HuH-7.5 (cell line): ENCODE results near the gene TMEM120B.

ENCODE experiments used
- DNase-seq: peaks from one replicate; pipeline ENCODE4 v3.0.0; 2011; ENCODE audit warnings: low spot score

TMEM120B gene

DNA sequence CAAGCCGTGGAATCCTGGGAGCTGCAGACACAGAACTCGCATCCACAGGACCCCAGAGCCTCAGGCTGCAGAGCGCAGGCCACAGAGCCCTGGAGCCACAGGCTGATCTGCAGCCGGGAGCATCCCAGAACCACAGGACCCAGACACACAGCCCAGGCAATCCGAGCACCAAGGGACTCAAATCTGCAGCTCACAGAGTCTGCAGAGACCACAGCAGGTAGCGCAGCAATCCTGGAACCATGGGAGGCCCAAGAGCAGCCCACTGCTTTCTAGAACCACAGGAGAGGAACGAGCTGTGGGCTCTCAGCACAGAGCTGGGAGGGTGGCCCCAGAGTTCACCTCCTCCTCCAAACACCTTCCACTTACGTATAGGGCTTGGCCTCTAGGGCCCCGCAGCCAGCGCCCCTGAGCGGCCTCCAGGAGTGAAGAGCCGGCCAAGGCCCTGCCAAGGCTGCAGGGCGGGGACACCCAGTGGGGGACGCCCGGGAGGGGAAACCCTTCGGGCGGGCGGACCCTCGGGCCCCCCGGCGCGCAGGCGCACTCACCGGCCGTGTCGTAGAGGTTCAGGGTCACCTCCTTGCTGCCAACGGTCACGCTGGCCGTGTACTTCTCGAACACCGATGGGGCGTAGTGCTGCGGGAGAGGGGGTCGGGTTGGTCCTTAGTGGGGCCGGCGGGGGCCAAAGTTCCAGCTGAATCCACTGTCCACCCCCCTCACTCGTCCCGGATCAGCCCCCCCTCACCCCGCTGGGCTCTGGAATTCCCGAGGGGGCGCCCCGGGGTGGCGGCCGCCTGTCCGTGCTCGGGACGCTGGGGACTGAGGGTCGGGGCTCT lies 80.3 kb downstream of the TMEM120B start:
- DNase-seq: no peak

DNA sequence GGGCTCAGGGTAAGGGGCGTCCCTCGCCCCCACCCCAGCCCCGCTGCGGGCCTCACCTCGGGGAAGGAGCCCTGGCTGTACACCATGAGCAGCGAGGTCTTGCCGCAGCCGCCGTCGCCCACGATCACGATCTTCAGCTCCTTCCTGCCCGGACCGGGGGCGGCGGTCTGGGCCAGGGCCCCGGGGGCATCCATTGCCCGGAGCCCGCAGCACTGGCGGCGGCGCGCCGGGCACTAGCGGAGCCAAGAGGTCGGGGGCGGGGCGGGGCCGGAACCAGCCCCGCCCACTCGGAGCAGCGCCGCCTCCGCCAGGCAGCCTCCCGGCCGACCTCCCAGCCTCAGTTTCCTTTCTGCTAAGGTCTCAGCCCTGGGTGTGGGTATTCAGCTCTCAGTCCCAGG lies 80.9 kb downstream of the TMEM120B start, which contains the start of gene RHOF:
Gene RHOF (minus strand): TSS at position 249 of the 398 bp plus-strand sequence. CDS start 55 bp downstream, at position 194.
- no peak for DNase-seq

DNA sequence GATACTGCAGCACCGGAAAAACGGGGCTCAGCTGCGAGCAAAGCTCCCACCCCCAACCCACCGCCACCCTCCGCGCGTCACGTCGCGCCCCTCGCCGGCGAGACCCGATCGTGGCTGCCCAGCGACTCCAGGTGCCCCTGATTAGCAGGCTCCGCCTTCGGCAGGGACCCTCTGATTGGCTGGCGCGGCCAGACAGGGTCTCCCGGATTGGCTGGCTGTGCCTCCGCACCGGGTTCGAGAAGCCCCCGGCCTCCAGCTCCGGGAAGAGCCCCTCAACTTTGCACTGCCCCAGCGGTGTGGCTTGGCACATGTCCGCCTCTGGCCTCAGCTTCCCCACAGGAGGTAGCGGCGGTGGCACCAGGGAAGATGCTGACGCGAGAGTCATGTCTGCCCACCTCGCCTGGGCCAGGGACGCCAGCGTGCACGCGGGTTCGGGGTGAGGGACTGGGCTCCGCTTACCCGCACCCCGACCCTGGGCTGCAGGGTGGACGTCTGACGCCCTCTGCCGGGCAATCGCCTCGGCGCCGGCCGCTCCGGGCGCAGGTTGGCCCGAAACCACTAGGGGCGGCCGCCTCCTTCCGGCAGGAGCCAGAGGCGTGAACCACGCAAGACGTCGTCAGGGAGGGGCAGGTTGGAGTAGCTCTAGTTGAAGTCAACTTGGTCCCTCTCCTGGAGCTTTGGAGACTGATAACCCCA lies 81.4 kb downstream of the TMEM120B start:
- peak; percentile 83 for DNase-seq

DNA sequence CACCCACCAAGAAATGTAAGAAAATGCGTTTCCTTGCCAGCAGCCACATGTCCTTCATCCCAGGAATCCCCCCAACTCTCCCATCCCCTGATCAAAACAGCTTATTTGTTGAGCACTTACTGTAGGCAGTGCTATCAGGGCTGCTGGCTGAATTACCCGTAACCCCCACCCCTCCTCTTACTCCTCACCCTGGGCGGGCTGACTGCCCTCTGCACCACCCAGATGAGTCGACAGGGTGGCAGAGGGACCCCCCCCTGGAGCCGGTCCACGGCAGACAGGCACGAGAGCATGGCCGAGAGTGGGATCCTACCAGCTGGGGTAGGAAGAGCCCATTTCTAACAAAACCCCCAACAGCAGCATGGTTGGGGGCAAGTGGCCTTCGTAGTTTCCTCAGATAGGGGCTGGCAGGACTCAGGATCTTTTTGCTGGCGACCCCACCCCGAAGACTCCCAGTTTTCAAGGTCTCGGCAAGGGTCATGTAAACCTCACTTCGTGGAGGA lies 82.0 kb downstream of the TMEM120B start:
- DNase-seq: no peak

DNA sequence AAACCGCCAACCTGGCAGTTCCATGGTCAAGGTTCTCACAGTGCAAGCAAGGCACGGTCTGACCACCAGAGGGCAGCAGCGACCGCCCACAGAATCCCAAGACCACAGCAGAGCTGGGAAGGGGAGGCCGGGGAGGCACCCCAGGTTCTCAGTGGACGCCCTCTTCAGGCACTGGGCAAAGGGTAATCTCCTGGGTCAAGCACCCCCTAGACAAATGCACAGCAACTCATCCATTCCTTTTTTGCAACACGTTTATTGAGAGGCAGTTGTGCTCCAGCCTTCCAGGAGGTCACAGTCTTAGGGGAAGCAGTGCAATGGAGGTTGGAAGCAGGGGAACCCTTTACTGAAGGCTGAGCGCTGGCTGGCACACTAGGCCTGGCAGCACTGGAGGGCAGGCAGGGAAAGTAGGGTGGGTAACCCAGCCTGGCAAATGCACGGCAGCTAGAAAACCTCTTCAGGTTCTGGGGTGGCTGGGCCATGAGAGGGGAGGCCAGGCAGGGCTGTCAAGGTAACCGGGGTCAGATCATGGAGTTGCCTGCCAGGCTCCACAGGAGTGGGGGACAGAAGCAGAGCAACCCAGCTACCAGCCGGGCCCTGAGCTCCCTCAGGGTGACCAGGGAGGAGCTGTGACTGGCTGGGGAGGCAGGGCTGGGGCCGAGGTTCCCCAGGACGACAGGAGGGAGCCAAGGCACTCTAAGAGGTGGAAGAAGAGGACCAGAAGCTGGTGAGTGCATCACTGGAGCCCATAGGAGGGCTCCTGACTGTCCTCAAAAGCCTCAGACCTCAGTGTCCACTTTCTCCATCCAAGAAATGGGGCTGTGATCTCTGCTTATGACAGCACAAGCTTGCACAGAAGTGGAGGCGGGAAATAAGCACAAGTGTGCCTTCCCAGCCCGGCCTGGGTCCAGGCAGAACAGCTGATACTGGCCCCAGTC lies 82.7 kb downstream of the TMEM120B start:
- DNase-seq: peak; percentile 78

DNA sequence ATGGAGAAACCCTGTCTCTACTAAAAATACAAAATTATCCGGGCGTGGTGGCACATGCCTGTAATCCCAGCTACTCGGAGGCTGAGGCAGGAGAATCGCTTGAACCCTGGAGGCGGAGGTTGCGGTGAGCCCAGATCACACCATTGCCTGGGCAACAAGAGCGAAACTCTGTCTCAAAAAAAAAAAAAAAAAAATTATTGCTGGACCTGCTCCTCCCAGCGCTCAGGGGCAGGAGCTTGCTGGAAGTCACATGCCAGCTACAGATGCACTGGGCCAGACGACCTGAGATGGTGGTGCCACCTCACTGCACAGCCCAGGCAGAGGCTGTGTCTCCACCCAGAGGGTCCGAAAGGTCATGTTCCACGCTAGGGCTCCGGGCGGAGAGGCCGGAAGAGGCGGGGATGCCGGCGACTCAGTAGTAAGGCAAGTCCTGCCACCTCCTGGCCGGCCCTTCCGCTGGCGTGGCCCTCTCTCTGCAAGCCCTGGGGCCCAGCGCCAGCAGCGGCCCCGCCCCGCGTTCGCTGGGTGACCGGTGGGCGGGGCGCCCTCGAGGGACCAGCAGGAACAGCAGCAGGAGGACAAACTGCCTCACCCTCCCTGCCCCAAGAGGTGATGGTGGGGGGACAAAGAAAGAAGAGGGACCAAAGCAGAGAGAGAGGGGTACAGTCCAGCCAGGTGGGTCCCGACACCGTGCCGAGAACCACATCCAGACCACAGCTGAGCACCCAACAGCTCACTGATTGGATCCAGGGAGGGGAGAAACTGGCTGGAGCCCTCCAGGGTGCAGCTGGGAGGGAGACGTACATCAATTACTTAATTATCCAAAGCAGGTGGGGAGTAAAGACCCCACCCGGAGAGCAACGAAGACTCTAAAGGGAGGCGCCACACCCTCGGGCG lies 84.6 kb downstream of the TMEM120B start:
- peak; percentile 97 for DNase-seq

DNA sequence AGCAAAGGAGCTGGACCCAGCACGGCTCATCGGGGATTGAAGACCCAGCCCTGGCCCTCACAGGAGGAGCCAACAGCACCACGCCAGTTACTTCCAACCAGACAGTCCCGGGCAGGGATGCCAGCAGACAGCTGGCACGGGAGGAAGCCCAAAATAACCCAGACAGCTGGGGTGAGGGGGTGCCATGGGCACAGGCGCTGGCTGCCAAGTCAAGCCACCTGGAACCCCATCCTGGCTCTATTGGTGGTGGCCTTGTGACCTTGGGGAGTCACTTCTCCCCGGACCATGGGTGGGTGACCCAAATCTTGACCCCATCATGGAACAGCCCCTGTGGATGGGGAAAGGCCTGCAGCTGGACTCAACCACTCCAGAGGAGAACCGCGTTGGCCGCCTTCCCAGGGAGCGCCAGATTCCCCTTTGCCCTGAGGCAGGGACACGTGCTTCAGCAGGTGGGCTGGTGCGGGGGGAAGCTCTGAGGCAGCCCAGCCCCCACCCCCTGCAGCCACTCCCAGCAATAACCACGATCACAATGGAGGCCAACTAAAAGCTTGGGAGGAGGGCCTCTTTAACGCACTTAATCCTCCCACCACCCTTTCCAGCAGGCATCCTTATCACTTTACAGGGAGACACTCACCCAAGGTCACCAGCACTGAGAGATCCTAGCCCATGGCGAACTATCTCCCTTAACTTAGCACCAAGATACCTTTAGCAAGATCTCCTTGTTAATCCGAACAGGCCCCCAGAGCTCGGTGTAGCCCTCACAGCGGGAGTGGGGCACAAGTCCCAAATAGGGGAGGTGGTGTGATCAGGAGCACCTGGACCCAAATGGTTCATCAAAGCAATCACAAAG lies 85.6 kb downstream of the TMEM120B start:
- no peak for DNase-seq

DNA sequence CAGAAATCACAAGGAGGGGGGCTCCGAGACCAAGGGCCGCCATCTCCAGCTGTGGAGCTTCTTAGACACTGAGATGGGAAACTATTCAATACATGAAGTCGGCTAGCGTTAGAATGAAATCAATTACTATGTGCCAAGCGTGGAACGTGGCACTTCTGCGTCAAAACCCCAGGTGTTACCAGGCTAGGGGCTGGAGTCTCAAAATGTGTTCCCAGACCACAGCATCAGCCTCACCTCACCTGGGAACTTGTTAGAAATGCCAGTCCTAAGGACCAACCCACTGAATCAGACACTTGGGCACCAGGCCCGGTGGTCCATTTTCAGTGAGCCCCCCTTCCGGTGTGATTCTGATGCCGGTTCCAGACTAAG lies 86.2 kb downstream of the TMEM120B start:
- no peak for DNase-seq

DNA sequence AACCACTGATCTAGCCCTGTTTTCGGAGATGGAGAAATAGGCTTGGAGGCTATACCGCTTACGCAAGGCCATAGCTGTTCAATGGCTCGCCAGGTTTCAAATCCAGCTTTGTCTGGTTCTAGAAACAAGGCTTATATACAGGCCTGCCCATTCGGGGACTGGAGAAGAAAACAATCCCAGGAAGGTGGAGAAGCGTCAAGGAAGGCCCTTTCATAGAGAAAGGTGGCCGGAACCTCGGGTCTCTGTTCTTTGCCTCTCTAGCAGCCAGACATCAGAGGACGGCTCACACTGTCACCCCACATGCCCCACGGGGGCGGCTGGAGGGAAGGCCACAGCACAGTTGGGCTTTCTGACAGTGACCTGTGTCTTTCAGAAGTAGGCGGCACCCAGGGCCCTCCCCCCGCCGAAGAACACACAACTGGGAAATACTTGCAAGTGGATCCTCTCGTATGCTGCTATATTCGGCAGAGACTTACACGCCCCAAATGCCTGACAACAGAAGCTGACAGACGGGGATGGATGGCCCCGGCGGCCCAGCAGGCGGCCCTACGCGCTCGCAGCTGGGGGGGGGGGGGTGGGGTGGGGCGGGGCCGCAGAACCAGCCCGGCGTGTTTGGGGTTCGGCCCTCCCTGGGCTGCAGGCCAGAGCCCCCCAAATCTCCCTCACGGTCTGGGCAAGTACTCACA lies 86.7 kb downstream of the TMEM120B start:
- peak; percentile 72 for DNase-seq

DNA sequence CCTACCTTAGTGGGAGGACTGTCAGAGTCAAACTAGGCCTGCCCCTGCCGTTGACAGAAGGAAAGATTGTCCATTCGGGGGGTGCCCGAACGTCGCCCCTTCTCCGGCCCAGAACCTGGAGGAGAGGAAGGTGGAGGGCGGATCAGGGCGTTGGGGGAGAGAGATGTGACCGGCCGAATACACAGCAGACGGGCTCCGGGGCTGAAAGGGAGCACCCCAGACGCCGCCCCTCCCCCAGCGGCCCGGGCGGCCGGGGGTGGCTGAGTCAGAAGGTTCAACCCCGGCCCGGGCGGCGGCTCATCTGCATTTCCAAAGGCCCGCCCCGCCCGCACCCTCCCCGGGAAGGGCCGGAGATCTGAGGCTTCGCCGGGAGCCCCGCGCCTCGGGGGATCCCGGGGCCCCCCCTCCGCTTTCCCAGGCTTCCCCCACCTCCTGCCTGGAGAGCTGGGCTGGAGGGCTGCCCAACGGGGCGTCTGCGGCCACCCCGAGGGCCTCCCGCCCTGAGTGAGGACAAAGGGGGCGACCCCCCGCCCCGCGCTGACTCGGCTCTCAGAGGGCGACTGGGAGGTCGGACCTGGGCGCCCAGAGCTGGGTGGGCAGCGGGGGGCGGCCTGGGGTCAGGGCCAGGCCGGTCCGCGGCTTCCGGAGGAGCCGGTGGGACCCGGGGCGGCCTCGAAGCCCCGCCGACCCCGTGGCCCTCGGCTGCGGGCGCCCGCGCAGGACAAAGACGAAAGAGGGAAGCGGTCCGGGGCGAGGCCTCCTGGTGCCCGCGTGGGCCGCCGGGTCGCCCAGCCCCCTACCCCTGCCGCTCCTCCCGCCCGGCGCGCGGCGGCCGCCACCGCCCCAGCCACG lies 87.5 kb downstream of the TMEM120B start:
- peak; percentile 95 for DNase-seq

DNA sequence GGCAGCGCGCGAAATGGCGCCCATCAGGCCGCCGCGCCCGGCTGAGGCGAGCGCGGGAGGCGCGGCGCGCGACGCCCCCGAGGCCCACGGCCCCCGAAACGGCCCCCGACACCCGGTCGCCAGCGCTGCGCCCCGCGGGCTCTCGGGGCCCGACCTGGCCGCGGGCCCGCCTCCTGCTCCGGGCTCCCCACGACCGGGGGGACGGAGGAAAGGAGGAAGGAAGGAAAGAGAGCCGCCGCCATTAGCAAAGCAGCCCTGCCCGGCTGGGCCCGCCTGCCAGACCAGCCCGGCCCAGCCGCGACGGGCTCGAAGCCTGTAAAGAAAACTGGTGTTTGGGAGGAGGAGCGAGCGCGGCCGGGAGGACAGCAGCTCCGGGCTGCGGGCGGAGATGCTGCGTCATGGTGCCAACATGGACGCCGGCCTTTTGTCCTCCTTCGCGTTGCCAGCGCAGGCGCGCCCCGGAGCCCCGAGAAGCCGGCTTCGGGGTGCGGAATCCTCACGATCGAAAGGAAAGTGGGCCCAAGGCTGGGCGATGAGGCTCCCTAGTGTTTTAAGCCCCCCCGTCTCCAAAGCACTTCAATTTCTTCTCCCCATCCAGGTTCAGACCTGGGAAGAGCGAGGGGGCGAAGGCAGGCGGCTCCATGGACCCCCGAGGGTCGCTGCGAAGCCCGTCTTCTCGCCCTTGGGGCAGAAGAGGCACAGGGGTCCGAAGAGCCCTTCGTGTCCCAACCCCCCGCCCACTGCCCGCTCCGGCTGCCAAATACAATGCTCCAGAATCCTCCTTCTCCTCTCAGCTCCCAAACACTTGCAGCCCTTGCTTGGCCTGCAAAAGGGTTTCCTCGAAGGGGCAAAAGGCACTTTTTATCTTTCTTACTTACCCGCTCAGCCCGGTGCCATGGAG lies 88.4 kb downstream of the TMEM120B start:
- no peak for DNase-seq

DNA sequence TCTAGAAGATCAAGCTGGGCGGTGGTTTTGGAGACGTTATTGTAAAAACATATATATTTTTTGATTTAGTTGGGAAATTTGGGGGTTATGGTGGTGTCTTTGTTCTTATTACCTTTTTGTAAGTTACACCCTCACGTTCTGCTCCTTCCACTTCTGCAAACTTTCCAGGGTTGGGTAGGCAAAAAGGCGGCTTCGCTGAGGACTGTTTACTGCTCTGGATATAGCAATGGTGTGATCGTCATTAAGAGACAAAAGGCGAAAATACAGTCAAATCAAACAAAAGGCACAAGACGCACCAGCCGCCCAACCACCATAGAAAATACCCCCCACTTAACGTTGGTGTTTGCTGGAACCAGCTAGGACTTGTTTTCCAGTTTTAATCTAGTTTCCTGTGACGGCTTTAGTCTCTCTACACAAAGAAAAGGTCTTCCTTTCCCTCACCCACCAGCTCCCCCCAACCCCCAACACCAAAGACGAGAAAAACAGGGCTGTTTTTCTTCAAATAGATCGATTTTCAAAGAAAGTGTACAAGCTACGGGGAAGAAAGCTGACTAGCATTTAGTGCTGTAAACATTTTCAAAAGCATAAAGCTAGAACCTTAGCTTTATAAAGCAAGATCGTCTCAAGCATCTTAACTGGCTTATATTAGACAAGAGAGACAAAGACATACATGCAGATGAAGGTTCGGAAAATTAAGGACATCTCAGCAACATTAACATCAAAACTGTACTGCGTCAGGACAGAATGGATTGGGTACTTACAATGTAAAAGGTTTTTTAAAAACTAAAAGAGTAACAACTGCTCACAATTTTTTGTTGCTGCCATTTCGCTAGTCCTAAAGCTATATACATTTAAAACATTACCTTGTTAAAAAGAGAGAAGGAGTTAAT lies 89.3 kb downstream of the TMEM120B start:
- DNase-seq: no peak

DNA sequence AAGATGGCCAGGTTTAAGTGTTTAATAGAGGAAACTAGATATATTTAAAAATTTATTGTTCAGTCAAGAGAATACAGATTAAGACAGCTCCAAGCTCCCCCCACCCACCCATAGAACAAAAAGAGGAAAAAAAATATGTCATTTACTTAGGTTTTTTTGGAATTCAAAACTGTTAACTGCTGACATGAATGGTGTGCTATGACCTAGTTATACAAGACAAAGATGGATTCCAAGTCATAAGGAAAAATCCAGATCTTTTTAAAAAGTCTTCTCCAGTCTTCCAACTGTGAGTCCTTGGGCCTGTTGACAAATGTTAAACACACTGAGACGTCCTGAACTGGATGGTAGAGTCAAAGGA lies 89.9 kb downstream of the TMEM120B start:
- no peak for DNase-seq

DNA sequence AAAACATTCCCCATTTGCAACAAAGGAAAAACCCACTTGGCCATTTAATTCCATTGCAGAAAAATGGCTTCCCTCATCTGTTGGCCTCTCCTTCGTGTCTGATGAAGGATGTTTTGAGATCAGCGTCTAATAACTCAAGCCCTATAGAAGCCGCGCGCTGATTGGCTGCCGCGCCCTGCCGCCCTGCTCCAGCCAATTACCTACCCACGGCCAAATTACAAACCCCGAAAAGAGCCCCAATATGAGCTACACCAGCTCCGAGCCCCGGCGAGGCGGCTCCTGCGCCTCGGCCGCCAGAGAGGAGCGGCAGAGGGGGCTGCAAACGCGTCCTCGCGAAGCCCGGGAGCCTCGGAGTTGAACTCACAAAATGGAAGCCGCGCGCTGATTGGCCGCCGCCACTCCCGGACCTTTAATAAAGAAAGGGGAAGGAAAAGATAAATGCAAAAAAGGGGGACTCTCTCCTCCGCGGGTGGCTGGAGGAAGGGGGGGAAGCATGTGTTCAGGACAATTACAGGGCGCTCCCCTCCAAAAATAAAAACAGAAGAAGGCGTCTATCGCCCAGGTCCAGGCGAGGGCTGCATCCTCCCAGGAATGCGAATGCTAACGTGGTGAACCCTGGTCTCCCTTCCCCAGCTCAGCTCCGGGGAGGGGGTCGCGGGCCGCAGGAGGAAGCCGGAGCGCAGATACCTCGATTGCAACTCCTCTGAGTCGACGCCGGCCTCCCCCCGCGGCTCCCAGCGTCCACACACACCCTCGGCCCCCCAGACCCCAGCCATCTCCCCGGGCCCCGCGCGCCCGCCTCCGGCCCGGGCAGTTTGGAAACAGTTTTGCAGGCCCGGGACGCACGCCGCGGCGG lies 90.5 kb downstream of the TMEM120B start:
- peak; percentile 94 for DNase-seq

DNA sequence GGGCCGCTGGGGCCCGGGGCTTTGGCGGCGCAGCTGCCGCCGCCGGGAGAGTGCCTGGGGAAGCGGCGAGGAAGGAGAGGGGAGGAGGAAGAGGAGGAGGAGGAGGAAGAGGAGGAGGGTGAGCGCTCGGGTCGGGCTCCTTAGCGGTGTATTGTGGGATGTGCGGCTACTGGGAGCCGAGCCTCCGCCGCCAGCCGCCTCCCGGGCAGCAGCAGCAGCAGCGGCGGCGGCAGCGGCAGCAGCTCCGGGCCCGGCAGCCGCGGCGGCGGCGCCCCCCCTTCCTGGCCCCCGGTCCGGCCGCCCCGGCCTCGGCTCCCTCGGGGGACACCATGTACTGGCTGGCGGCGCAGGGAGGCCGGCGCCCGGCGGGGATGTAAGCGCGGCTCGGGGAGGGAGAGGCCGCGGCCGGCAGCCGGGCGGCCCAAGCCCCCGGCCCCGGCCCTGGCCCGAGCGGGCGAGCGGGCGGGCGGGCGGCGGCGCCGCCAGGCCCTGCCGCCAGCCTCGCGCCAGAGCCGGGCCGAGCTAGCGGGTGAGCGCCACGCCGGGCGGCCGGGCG lies 91.4 kb downstream of the TMEM120B start, which contains the start of gene SETD1B:
Gene SETD1B (plus strand): TSS at position 149 of the 556 bp plus-strand sequence. CDS start 729 bp downstream, outside the sequence.
- DNase-seq: no peak
